OCI-LY7 (cell line): ENCODE results near the gene MOB3B. TPM values are rescaled to one million over a fixed set of nuclear protein-coding genes. Genes with fewer than 3 reads are reported as not detected.

Experiments used
- BruUV-seq: library from RNA; stranded (reverse); fragments of 400-500 nt; replicated peaks from 2 replicates; lab custom pipeline; 2021; lab: Mats Ljungman, UMichigan
- CTCF ChIA-PET: fragments of 300-600 bp; sonication (Branson Sonifier 250); formaldehyde crosslinking; loops from one replicate; lab custom pipeline; 2022; ENCODE audit warnings: antibody characterized with exemption; ENCODE audit not compliant: unreplicated experiment; lab: Charles Lee
- POLR2A ChIA-PET: fragments of 300-600 bp; sonication (Branson Sonifier 250); formaldehyde crosslinking; loops from one replicate; lab custom pipeline; 2022; ENCODE audit warnings: antibody characterized with exemption; lab: Charles Lee
- DNase-seq: peaks from one replicate; pipeline ENCODE4 v3.0.0-alpha.2; 2015; ENCODE audit warnings: low spot score
- H2AFZ ChIP-seq: fragments of 200-600 bp; sonication (generic), shearing (Covaris generic); 2 replicates; pipeline ENCODE4 v1.6.1; 2014; ENCODE audit warnings: mild to moderate bottlenecking, antibody characterized with exemption, low read length, moderate library complexity
- H3K27ac ChIP-seq: fragments of 200-600 bp; sonication (generic); 2 replicates; pipeline ENCODE4 v1.5.1; 2014; ENCODE audit warnings: mixed run types, low read depth, mild to moderate bottlenecking, moderate library complexity, low read length, inconsistent platforms; ENCODE audit not compliant: poor library complexity, severe bottlenecking
- H3K36me3 ChIP-seq: fragments of 200-600 bp; sonication (generic); 2 replicates; pipeline ENCODE4 v1.6.1; 2014; ENCODE audit warnings: mild to moderate bottlenecking, antibody characterized with exemption, low read length, moderate library complexity, mixed read lengths; ENCODE audit not compliant: insufficient read depth
- H3K4me1 ChIP-seq: fragments of 200-600 bp; sonication (generic); 2 replicates; pipeline ENCODE4 v1.5.1; 2014; ENCODE audit warnings: mild to moderate bottlenecking, low read length; ENCODE audit not compliant: insufficient read depth, poor library complexity, severe bottlenecking
- H3K4me2 ChIP-seq: fragments of 200-600 bp; sonication (generic); 2 replicates; pipeline ENCODE4 v1.6.1; 2014; ENCODE audit warnings: mild to moderate bottlenecking, low read length
- H3K4me3 ChIP-seq: fragments of 200-600 bp; sonication (generic); 2 replicates; pipeline ENCODE4 v1.5.1; 2014; ENCODE audit warnings: mild to moderate bottlenecking, low read depth, low read length; ENCODE audit not compliant: poor library complexity, severe bottlenecking
- H3K79me2 ChIP-seq: fragments of 200-600 bp; sonication (generic); 2 replicates; pipeline ENCODE4 v1.6.1; 2016; ENCODE audit warnings: low read depth, mild to moderate bottlenecking, low read length, moderate library complexity, mixed read lengths; ENCODE audit not compliant: insufficient read depth
- H3K9me2 ChIP-seq: fragments of 200-600 bp; sonication (generic); 2 replicates; pipeline ENCODE4 v1.6.1; 2016; ENCODE audit warnings: mild to moderate bottlenecking, low read length, mixed read lengths; ENCODE audit not compliant: insufficient read depth
- H3K9me3 ChIP-seq: fragments of 200-600 bp; sonication (generic); 2 replicates; pipeline ENCODE4 v1.6.1; 2014; ENCODE audit warnings: mild to moderate bottlenecking, mixed run types, low read length, mixed read lengths
- H4K20me1 ChIP-seq: fragments of 200-600 bp; sonication (generic); 2 replicates; pipeline ENCODE4 v1.6.1; 2014; ENCODE audit warnings: mild to moderate bottlenecking, antibody characterized with exemption, low read length, moderate library complexity, mixed read lengths; ENCODE audit not compliant: insufficient read depth
- EZH2phosphoT487 ChIP-seq: fragments of 200-600 bp; sonication (generic); IDR thresholded peaks from 2 replicates; pipeline ENCODE4 v1.6.1; 2018; ENCODE audit warnings: low read depth, borderline replicate concordance, mild to moderate bottlenecking, mixed run types, antibody characterized with exemption, low read length, moderate library complexity, mixed read lengths
- intact Hi-C: fragments of 100-400 bp; cut with micrococcal nuclease; formaldehyde crosslinking; loops from one replicate; pipeline ENCODE4 v1.10.0; 2022; ENCODE audit not compliant: unreplicated experiment
- total RNA-seq, 2 experiments: library from RNA; depleted of rRNA in 1 of 2; stranded (reverse); fragments of >200 nt in 1 of 2; shearing (Covaris generic) in 1 of 2; gene quantifications; 2 replicates each; pipeline ENCODE4 v1.2.3, GENCODE V29; 2014 to 2022
- TF ChIP-seq, protein P1 (sequence below): fragments of 200-600 bp; sonication (generic); conservative IDR thresholded peaks from 2 replicates; pipeline ENCODE4 v1.5.1; 2014; ENCODE audit warnings: mild to moderate bottlenecking, antibody characterized with exemption, low read length, moderate library complexity, mixed read lengths

Gene MOB3B
- total RNA-seq, 2 experiments from 2014 or later = 0.04 TPM; not detected in 1

DNA sequence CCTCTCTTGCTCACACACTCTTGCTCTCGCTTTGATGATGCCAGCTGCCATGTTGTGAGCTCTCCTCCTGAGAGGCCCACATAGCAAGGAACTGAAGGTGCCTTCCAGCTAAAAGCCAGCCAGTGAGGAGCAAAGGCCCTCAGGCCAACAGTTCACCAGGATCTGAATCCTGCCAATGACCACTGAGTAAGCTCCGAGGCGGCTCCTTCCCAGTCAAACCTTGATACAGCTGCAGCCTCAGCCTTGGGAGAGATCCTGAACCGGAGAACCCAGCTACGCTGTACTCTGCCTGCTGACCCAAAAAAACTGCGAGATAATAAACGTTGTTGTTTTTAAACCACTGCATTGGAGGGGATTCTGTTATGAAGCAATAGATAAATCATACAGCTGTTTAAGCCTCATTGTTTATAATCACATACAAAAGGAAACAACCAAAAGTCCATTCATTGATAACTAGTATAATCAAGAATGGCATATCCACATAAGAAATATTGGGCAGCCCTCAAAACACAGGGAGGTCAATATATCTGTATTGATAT is 54.5 kb downstream of the MOB3B start:
- no TSS peak for BruUV-seq
- Histone ChIP-seq H3K79me2 (no peaks in the 10 kb centered on the region), H3K4me1 (no peaks in the 10 kb centered on the region), H3K9me3 (no peaks in the 10 kb centered on the region), H4K20me1 (no peaks in the 10 kb centered on the region), H3K4me3 (no peak overlapping the region), H2AFZ (no peak overlapping the region), H3K27ac (no peak overlapping the region), H3K9me2 (no peaks in the 10 kb centered on the region), H3K4me2 (no peak overlapping the region), H3K36me3 (no peaks in the 10 kb centered on the region)
- ChIA-PET CTCF (no interaction called here), POLR2A (interaction anchor here (0.9 to 1.1 kb wide), 2 partner anchors 24 to 47 kb away, joined by 3 to 6 read pairs; no protein-coding TSS in a partner anchor)
- DNase-seq = no peak
- intact Hi-C loops = no loop called here
- TF ChIP-seq, protein P1, sequence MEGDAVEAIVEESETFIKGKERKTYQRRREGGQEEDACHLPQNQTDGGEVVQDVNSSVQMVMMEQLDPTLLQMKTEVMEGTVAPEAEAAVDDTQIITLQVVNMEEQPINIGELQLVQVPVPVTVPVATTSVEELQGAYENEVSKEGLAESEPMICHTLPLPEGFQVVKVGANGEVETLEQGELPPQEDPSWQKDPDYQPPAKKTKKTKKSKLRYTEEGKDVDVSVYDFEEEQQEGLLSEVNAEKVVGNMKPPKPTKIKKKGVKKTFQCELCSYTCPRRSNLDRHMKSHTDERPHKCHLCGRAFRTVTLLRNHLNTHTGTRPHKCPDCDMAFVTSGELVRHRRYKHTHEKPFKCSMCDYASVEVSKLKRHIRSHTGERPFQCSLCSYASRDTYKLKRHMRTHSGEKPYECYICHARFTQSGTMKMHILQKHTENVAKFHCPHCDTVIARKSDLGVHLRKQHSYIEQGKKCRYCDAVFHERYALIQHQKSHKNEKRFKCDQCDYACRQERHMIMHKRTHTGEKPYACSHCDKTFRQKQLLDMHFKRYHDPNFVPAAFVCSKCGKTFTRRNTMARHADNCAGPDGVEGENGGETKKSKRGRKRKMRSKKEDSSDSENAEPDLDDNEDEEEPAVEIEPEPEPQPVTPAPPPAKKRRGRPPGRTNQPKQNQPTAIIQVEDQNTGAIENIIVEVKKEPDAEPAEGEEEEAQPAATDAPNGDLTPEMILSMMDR = no peak
- TF ChIP-seq EZH2phosphoT487 = no peak

DNA sequence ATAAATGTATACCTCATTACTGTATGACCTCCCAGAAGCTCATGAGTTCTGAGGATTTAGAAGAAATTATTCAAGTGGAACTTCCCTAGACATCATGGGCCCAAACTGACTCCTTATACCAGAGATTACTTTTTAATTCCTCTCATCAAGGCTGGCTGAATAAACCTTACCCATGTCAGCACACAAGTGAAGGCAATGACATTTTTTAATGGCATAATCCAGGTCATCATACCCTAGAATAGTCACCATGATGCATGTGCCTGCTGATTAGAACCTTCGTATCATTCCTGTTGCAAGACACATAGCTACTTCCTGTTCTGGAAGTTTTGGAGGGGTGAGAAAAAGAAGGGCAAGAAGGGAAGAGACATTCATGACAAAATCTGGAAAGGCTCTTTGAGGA is 55.3 kb downstream of the MOB3B start:
- TF ChIP-seq EZH2phosphoT487 = no peak
- TF ChIP-seq, protein P1 = no peak
- no peak overlapping the region for H3K27ac ChIP-seq
- H3K4me3 ChIP-seq = no peak overlapping the region
- no peak overlapping the region for H2AFZ ChIP-seq
- POLR2A ChIA-PET = interaction anchor here (0.9 to 1.1 kb wide), 2 partner anchors 24 to 48 kb away, joined by 3 to 6 read pairs; no protein-coding TSS in a partner anchor
- DNase-seq = no peak
- H3K36me3 ChIP-seq = no peaks in the 10 kb centered on the region
- H3K4me1 ChIP-seq = no peaks in the 10 kb centered on the region
- no peaks in the 10 kb centered on the region for H4K20me1 ChIP-seq
- no peaks in the 10 kb centered on the region for H3K9me2 ChIP-seq
- no peaks in the 10 kb centered on the region for H3K9me3 ChIP-seq
- BruUV-seq = no TSS peak
- CTCF ChIA-PET = no interaction called here
- no peaks in the 10 kb centered on the region for H3K79me2 ChIP-seq
- intact Hi-C loops = no loop called here
- H3K4me2 ChIP-seq = no peak overlapping the region

DNA sequence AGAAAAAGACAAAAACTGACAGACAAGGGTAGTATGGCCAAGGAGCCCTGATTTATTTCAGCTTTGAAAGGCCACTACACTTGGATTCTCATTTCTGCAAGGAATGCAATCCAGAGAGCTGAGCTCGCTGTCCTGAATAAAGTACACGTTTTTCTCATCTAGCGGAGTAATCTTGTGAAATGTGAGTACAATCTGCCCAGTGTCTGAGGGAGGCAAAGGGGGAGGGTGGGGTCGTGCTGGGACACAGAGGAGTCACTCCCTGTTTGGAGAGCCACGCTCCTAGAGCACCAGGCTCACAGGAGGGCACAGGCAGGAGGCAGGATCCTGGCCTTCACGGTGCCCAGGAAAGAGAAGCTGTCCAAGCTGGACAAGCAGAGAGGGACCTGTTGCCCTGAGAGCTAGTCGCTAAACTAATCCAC is 56.5 kb downstream of the MOB3B start:
- CTCF ChIA-PET = no interaction called here

More for the DNA sequence above, 56.5 kb downstream of the MOB3B start:
- Histone ChIP-seq H3K4me2 (no peak overlapping the region), H3K27ac (no peak overlapping the region), H3K4me1 (no peaks in the 10 kb centered on the region), H4K20me1 (no peaks in the 10 kb centered on the region), H3K79me2 (no peaks in the 10 kb centered on the region), H3K36me3 (no peaks in the 10 kb centered on the region), H3K9me3 (no peaks in the 10 kb centered on the region), H2AFZ (no peak overlapping the region), H3K9me2 (no peaks in the 10 kb centered on the region), H3K4me3 (no peak overlapping the region)
- DNase-seq = no peak
- intact Hi-C loops = no loop called here
- BruUV-seq = no TSS peak
- POLR2A ChIA-PET = interaction anchor here (0.7 to 0.8 kb wide), 2 partner anchors 30 to 659 kb away, joined by 3 read pairs; no protein-coding TSS in a partner anchor
- no peak for TF ChIP-seq EZH2phosphoT487
- TF ChIP-seq, protein P1 = no peak
